Smooth muscle cell (in vitro differentiated cells): ENCODE data around the gene TK1. TPM values are rescaled to one million over a fixed set of nuclear protein-coding genes. Genes with fewer than 3 reads are reported as not detected.

Experiments used
- DNase-seq: peaks from one replicate; lab custom pipeline; 2025; ENCODE audit not compliant: unreplicated experiment; lab: John Stamatoyannopoulos, UW
- H2AFZ ChIP-seq: fragments of 200-600 bp; sonication (generic); 2 replicates; pipeline ENCODE4 v1.6.0; 2016; ENCODE audit warnings: antibody characterized with exemption, low read depth, mild to moderate bottlenecking
- H3F3A ChIP-seq: fragments of 200-600 bp; sonication (generic); 2 replicates; pipeline ENCODE4 v1.6.0; 2017; ENCODE audit warnings: antibody characterized with exemption, low read depth
- H3K27ac ChIP-seq: fragments of 200-600 bp; sonication (generic); 2 replicates; pipeline ENCODE4 v1.5.1; 2016; ENCODE audit warnings: low read depth, mild to moderate bottlenecking
- H3K27me3 ChIP-seq: fragments of 200-600 bp; sonication (generic); 2 replicates; pipeline ENCODE4 v1.6.1; 2016; ENCODE audit warnings: low read depth, mild to moderate bottlenecking
- H3K36me3 ChIP-seq: fragments of 200-600 bp; sonication (generic); 2 replicates; pipeline ENCODE4 v1.5.1; 2016; ENCODE audit warnings: low read depth
- H3K4me1 ChIP-seq: fragments of 200-600 bp; sonication (generic); 2 replicates; pipeline ENCODE4 v1.5.1; 2016; ENCODE audit warnings: low read depth
- H3K4me2 ChIP-seq: fragments of 200-600 bp; sonication (generic); 2 replicates; pipeline ENCODE4 v1.6.0; 2016; ENCODE audit warnings: mild to moderate bottlenecking
- H3K4me3 ChIP-seq: fragments of 200-600 bp; sonication (generic); 2 replicates; pipeline ENCODE4 v1.5.1; 2016; ENCODE audit warnings: mild to moderate bottlenecking
- H3K79me2 ChIP-seq: fragments of 200-600 bp; sonication (generic); 2 replicates; pipeline ENCODE4 v1.6.0; 2016; ENCODE audit warnings: low read depth, mild to moderate bottlenecking
- H3K9ac ChIP-seq: fragments of 200-600 bp; sonication (generic); 2 replicates; pipeline ENCODE4 v1.6.0; 2016; ENCODE audit warnings: low read depth
- H3K9me3 ChIP-seq: fragments of 200-600 bp; sonication (generic); replicated peaks from 2 replicates; pipeline ENCODE4 v1.5.1; 2016; ENCODE audit warnings: low read depth
- H4K20me1 ChIP-seq: fragments of 200-600 bp; sonication (generic); 2 replicates; pipeline ENCODE4 v1.6.0; 2016; ENCODE audit warnings: low read depth
- WGBS: methylation state at CpG from one replicate; pipeline ENCODE4 v1.1.7; 2016; ENCODE audit warnings: low lambda C conversion rate; 5-methylcytosine and 5-hydroxymethylcytosine counted together
- polyA plus RNA-seq: library from polyadenylated mRNA; unstranded; fragments of >200 nt; fragmentation: Nextera tagmentation; extraction: Ambion mirVana; gene quantifications from 2 replicates; pipeline ENCODE4 v1.2.1, GENCODE V29; 2016
- total RNA-seq: library from RNA; depleted of rRNA; stranded (reverse); fragments of >200 nt; gene quantifications from 2 replicates; pipeline ENCODE4 v1.2.3, GENCODE V29; 2014
- TF ChIP-seq, protein P1 (sequence below): fragments of 200-600 bp; sonication (generic); IDR thresholded peaks from 2 replicates; pipeline ENCODE4 v1.5.1; 2017; ENCODE audit warnings: borderline replicate concordance, mild to moderate bottlenecking, antibody characterized with exemption; ENCODE audit not compliant: insufficient read depth, poor library complexity, severe bottlenecking

Gene TK1
- total and polyA plus RNA-seq, 2 experiments from 2014 or later: 20.9 to 72.7 TPM

DNA sequence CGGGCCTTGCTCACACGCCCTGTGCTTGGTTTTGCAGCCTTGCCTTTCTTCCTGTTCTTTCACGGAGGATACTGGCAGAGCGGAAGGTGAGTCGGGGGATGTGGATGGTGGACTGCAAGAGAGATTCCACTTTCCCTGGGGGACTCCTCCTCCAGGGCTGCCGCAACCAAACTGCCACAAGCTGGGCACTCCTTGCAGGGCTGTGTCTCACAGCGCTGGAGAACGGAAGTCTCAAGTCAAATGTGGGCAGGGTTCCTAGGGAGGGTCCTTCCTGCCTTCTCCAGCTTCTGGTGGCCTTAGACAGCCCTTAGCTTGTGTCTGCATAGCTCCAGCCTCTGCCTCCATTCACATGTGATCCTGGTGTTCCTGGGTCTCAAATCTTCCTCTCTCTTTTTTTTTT, 15.8 kb upstream of the TK1 start:
- Histone ChIP-seq H3K9ac (no peak overlapping the region), H3K79me2 (no peaks in the 10 kb centered on the region), H3K4me2 (no peak overlapping the region), H3F3A (peaks cover 7% of the 10 kb centered on the region), H3K9me3 (no peaks in the 10 kb centered on the region), H4K20me1 (no peaks in the 10 kb centered on the region), H3K4me3 (no peak overlapping the region), H2AFZ (no peak overlapping the region), H3K36me3 (no peaks in the 10 kb centered on the region), H3K27me3 (no peaks in the 10 kb centered on the region), H3K4me1 (no peaks in the 10 kb centered on the region), H3K27ac (no peak overlapping the region)
- TF ChIP-seq, protein P1, sequence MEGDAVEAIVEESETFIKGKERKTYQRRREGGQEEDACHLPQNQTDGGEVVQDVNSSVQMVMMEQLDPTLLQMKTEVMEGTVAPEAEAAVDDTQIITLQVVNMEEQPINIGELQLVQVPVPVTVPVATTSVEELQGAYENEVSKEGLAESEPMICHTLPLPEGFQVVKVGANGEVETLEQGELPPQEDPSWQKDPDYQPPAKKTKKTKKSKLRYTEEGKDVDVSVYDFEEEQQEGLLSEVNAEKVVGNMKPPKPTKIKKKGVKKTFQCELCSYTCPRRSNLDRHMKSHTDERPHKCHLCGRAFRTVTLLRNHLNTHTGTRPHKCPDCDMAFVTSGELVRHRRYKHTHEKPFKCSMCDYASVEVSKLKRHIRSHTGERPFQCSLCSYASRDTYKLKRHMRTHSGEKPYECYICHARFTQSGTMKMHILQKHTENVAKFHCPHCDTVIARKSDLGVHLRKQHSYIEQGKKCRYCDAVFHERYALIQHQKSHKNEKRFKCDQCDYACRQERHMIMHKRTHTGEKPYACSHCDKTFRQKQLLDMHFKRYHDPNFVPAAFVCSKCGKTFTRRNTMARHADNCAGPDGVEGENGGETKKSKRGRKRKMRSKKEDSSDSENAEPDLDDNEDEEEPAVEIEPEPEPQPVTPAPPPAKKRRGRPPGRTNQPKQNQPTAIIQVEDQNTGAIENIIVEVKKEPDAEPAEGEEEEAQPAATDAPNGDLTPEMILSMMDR: no peak
- WGBS: 96% methylated on average over 8 of the region's 8 CpGs
- no peak for DNase-seq

DNA sequence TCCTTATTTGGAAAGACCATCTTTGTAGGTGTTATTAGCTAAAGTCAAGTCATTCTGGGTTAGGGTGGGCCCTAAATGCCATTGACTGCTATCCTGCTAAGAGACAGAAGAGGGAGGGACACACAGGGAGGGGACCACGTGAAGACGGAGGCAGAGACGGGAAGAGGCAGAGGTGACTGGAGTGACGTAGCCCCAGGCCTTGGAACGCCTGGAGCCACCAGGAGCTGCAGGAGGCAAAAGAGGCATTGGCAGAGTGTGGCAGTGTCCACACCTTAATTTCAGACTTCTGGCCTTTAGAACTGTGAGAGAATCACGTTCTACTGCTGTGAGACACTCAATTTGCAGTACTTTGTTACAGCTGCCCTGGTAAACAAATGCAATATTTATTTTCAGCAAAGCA, 13.6 kb upstream of the TK1 start:
- no peaks in the 10 kb centered on the region for H3K4me1 ChIP-seq
- TF ChIP-seq, protein P1: no peak
- H3F3A ChIP-seq: peaks cover 10% of the 10 kb centered on the region
- H3K27me3 ChIP-seq: no peaks in the 10 kb centered on the region
- no peak overlapping the region for H3K9ac ChIP-seq
- no peaks in the 10 kb centered on the region for H3K9me3 ChIP-seq
- no peaks in the 10 kb centered on the region for H4K20me1 ChIP-seq
- H3K79me2 ChIP-seq: no peaks in the 10 kb centered on the region
- no peak overlapping the region for H3K27ac ChIP-seq
- H2AFZ ChIP-seq: no peak overlapping the region
- no peak for DNase-seq
- H3K4me2 ChIP-seq: no peak overlapping the region
- no peak overlapping the region for H3K4me3 ChIP-seq
- no peaks in the 10 kb centered on the region for H3K36me3 ChIP-seq
- WGBS: 83% methylated on average over 6 of the region's 6 CpGs

DNA sequence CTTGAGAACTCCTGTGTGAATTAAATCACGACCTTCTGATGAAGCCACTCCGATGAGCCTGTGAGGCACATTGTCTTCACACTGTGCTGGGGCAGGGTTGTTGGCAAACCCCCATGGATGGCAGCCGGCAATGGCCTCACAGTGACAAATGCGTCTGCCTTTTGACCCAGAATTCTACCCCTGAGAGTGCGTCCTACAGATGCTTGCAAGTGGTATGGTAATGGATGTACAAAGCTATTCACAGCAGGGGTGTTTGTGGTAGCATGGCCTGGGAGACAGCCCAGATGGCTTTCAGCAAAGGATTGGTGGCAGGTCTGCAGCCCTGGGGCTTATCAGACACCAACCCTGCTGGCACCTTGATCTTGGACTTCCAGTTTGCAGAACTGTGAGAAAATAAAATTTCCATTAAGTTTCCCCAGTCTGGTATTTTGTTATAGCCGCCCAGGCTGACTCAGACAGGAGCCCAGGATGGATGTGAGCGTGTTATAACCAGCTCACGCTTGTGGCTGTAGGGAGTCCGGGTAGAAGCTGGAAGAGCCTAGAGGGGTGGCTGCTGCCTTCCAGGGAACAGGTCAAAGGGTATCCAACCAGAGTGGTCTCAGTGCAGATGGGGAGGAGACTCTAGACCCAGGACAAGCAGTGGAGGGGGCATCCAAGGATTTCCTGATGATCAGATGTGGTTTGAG, 10.4 kb upstream of the TK1 start:
- no peak overlapping the region for H2AFZ ChIP-seq
- H3K4me1 ChIP-seq: no peaks in the 10 kb centered on the region
- no peaks in the 10 kb centered on the region for H4K20me1 ChIP-seq
- peak overlapping the region; percentile 82 for H3K27ac ChIP-seq
- no peak overlapping the region for H3K9ac ChIP-seq
- WGBS: 67% methylated on average over 9 of the region's 9 CpGs
- TF ChIP-seq, protein P1: no peak
- H3F3A ChIP-seq: peaks cover 10% of the 10 kb centered on the region
- H3K4me2 ChIP-seq: no peak overlapping the region
- no peaks in the 10 kb centered on the region for H3K27me3 ChIP-seq
- H3K36me3 ChIP-seq: no peaks in the 10 kb centered on the region
- no peak overlapping the region for H3K4me3 ChIP-seq
- no peaks in the 10 kb centered on the region for H3K9me3 ChIP-seq
- no peak for DNase-seq
- no peaks in the 10 kb centered on the region for H3K79me2 ChIP-seq

DNA sequence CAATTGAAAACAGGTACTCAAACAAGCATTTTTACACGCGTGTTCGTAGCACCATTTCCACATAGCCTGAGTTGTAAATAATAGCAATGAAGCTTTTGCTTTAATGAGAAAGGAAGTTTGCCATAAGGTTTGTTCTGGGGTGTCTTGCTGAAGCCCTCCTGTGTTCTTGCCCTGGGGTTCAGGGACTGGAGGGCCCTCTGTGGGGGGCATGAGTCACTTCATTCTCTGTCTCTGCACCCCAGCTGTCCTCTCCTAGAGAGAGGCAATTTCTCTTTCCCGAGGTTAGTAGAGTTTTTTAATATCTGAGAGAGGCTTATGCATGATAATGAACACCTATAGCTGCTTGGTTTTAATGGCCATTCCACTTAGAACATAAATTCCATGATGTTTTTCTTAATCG, 9.9 kb upstream of the TK1 start:
- TF ChIP-seq, protein P1: no peak

More for the DNA sequence above, 9.9 kb upstream of the TK1 start:
- Histone ChIP-seq H3K27me3 (no peaks in the 10 kb centered on the region), H3K9ac (no peak overlapping the region), H3K4me2 (no peak overlapping the region), H3K27ac (peak overlapping the region; percentile 9), H3K79me2 (no peaks in the 10 kb centered on the region), H3K36me3 (no peaks in the 10 kb centered on the region), H3K4me3 (no peak overlapping the region), H3F3A (peaks cover 10% of the 10 kb centered on the region), H3K9me3 (no peaks in the 10 kb centered on the region), H2AFZ (no peak overlapping the region), H3K4me1 (no peaks in the 10 kb centered on the region), H4K20me1 (no peaks in the 10 kb centered on the region)
- DNase-seq: no peak
- 91% methylated on average over 5 of the region's 5 CpGs for WGBS
